Activated CD8-positive, alpha-beta T cell treated with anti-CD3 and anti-CD28 coated beads for 36 hours (primary cell): ENCODE data around the gene PPP2R5D. TPM values are rescaled to one million over a fixed set of nuclear protein-coding genes. Genes with fewer than 3 reads are reported as not detected.

Experiments
- ATAC-seq: fragments of 200-7000 bp; cut with Tn5 transposase; one replicate; pipeline ENCODE4 v1.10.0; 2021; ENCODE audit warnings: mild to moderate bottlenecking, moderate library complexity
- CTCF ChIA-PET: fragments of 350-600 bp; sonication (Branson Sonifier 250); formaldehyde crosslinking; loops from one replicate; lab custom pipeline; 2021; ENCODE audit warnings: antibody characterized with exemption; lab: Charles Lee
- POLR2A ChIA-PET: fragments of 350-600 bp; sonication (Branson Sonifier 250); formaldehyde crosslinking; loops from one replicate; lab custom pipeline; 2021; ENCODE audit warnings: antibody characterized with exemption; lab: Charles Lee
- DNase-seq: peaks from one replicate; pipeline ENCODE4 v3.0.0-alpha.2; 2020
- H3K27ac Mint-ChIP-seq: one replicate; pipeline ENCODE4 v1.8.0; 2021; ENCODE audit warnings: mild to moderate bottlenecking, mixed read lengths
- H3K27me3 Mint-ChIP-seq: one replicate; pipeline ENCODE4 v1.8.0; 2021; ENCODE audit warnings: mixed read lengths
- H3K36me3 Mint-ChIP-seq: one replicate; pipeline ENCODE4 v1.8.0; 2021; ENCODE audit warnings: low read depth, mixed read lengths
- H3K4me1 Mint-ChIP-seq: one replicate; pipeline ENCODE4 v1.8.0; 2021; ENCODE audit warnings: low read depth, mixed read lengths
- H3K4me3 Mint-ChIP-seq: one replicate; pipeline ENCODE4 v1.8.0; 2021; ENCODE audit warnings: mild to moderate bottlenecking, moderate library complexity, mixed read lengths
- H3K9me3 Mint-ChIP-seq: one replicate; pipeline ENCODE4 v1.8.0; 2021; ENCODE audit warnings: mixed read lengths
- CTCF ChIP-seq: fragments of 200-600 bp; IDR thresholded peaks from one replicate; pipeline ENCODE4 v1.8.0; 2022; ENCODE audit warnings: antibody characterized with exemption, mild to moderate bottlenecking
- intact Hi-C: fragments of 100-400 bp; cut with micrococcal nuclease; formaldehyde crosslinking; loops from one replicate; pipeline ENCODE4 v1.10.0; 2022
- total RNA-seq, 2 experiments: library from RNA; stranded (reverse); gene quantifications; one replicate each; pipeline ENCODE4 v1.2.3, GENCODE V29; 2021

The PPP2R5D gene
- total RNA-seq, 2 experiments from 2014 or later = 41.6 to 47.5 TPM

GRCh38 chr6:43013097-43013842 is 28.9 kb downstream of the PPP2R5D start:
- DNase-seq = no peak
- ChIA-PET POLR2A (interaction anchor here (0.6 to 5.7 kb wide), 11 partner anchors 8 to 213 kb away, joined by 3 to 26 read pairs (median 6); partner anchors contain the start of genes CNPY3, KLC4, MRPL2 and PEX6), CTCF (interaction anchor here (1.0 to 1.8 kb wide), 5 partner anchors 10 to 131 kb away, joined by 3 to 5 read pairs (median 5); partner anchors contain the start of gene CNPY3)
- no peak for ATAC-seq
- Mint-ChIP-seq H3K27me3 (no peaks in the 10 kb centered on the region), H3K4me1 (peaks cover 52% of the 10 kb centered on the region), H3K27ac (peak overlapping the region; percentile 93), H3K9me3 (no peaks in the 10 kb centered on the region), H3K36me3 (peaks cover 39% of the 10 kb centered on the region), H3K4me3 (peak overlapping the region; percentile 96)
- TF ChIP-seq CTCF = no peak
- intact Hi-C loops = loop anchor here (5.0 kb wide), 2 partner anchors 36 to 44 kb away; partner anchors contain the start of genes KLC4, MRPL2 and PEX6

- Mint-ChIP-seq H3K27ac (peak within 1 kb of the TSS; percentile 93), H3K27me3 (no peaks in the 10 kb centered on the region), H3K4me3 (peak within 1 kb of the TSS; percentile 96), H3K4me1 (peaks cover 52% of the 10 kb centered on the region), H3K9me3 (no peaks in the 10 kb centered on the region), H3K36me3 (peaks cover 46% of the 10 kb centered on the region)
- ChIA-PET CTCF (interaction anchor here (1.0 to 1.8 kb wide), 3 partner anchors 11 to 130 kb away, joined by 5 read pairs; partner anchors contain the start of gene CNPY3), POLR2A (interaction anchor here (0.6 to 5.7 kb wide), 13 partner anchors 10 to 212 kb away, joined by 3 to 26 read pairs (median 4); partner anchors contain the start of genes CNPY3, KLC4, MRPL2 and PEX6)
- intact Hi-C loops = loop anchor here (5.0 kb wide), 2 partner anchors 37 to 43 kb away; partner anchors contain the start of genes KLC4, MRPL2 and PEX6
- no peak for TF ChIP-seq CTCF
- ATAC-seq (peak; percentile 98), DNase-seq (peak; percentile 100)
These were observed 29.6 kb downstream of the PPP2R5D start, which contains the start of the genes KLHDC3 and MEA1 for GRCh38 chr6:43013843-43014433. TSS of gene KLHDC3 (plus strand) at chr6:43014249. CDS start at chr6:43017193, 2,944 bp downstream. TSS of gene MEA1 (minus strand) at chr6:43013946. CDS start at chr6:43013813, 133 bp downstream.

GRCh38 chr6:43014434-43014909 is 30.1 kb downstream of the PPP2R5D start:
- peak overlapping the region; percentile 96 for H3K4me3 Mint-ChIP-seq
- no peak for TF ChIP-seq CTCF
- ChIA-PET POLR2A (interaction anchor here (0.6 to 5.7 kb wide), 10 partner anchors 9 to 156 kb away, joined by 3 to 26 read pairs (median 4); partner anchors contain the start of genes CNPY3, KLC4, MRPL2 and PEX6), CTCF (interaction anchor here (0.6 to 1.8 kb wide), 3 partner anchors 11 to 85 kb away, joined by 3 to 5 read pairs (median 5); partner anchors contain the start of gene CNPY3)
- H3K36me3 Mint-ChIP-seq = peaks cover 46% of the 10 kb centered on the region
- no peaks in the 10 kb centered on the region for H3K27me3 Mint-ChIP-seq
- no peak for DNase-seq
- no peaks in the 10 kb centered on the region for H3K9me3 Mint-ChIP-seq
- no peak for ATAC-seq
- H3K4me1 Mint-ChIP-seq = peaks cover 50% of the 10 kb centered on the region
- intact Hi-C loops = loop anchor here (5.0 kb wide), 2 partner anchors 37 to 43 kb away; partner anchors contain the start of genes KLC4, MRPL2 and PEX6
- H3K27ac Mint-ChIP-seq = peak overlapping the region; percentile 93

GRCh38 chr6:43016176-43016942 is 32.0 kb downstream of the PPP2R5D start:
- Mint-ChIP-seq H3K27ac (peak overlapping the region; percentile 22), H3K4me3 (peak overlapping the region; percentile 27), H3K9me3 (no peaks in the 10 kb centered on the region), H3K36me3 (peaks cover 51% of the 10 kb centered on the region), H3K4me1 (peaks cover 57% of the 10 kb centered on the region), H3K27me3 (no peaks in the 10 kb centered on the region)
- ChIA-PET CTCF (interaction anchor here (0.8 kb wide), 2 partner anchors 20 to 127 kb away, joined by 3 read pairs; no protein-coding TSS in a partner anchor), POLR2A (interaction anchor here (0.6 to 0.9 kb wide), 3 partner anchors 18 to 650 kb away, joined by 3 read pairs; partner anchors contain the start of gene PEX6)
- intact Hi-C loops = no loop called here
- TF ChIP-seq CTCF = no peak
- ATAC-seq = no peak
- DNase-seq = no peak
